IPS-15b (cell line): ENCODE data around the gene RAET1E.
"Not testable (repeated sequence)": the region's sequence is repeated elsewhere in the genome, so short reads cannot be mapped to it uniquely, and the experiment has no call there.

Experiments
- H3K27me3 ChIP-seq: one replicate; pipeline ENCODE4 v1.6.1; 2013; ENCODE audit warnings: low read length; ENCODE audit not compliant: control insufficient read depth, insufficient read depth
- H3K36me3 ChIP-seq: one replicate; pipeline ENCODE4 v1.6.1; 2013; ENCODE audit warnings: low read length; ENCODE audit not compliant: control insufficient read depth, insufficient read depth
- H3K4me1 ChIP-seq: one replicate; pipeline ENCODE4 v1.6.1; 2013; ENCODE audit warnings: mild to moderate bottlenecking, low read length; ENCODE audit not compliant: control insufficient read depth, insufficient read depth
- H3K4me3 ChIP-seq: one replicate; pipeline ENCODE4 v1.5.1; 2013; ENCODE audit warnings: low read depth, low read length
- H3K9ac ChIP-seq: one replicate; pipeline ENCODE4 v1.6.1; 2013; ENCODE audit warnings: low read depth, mild to moderate bottlenecking, low read length
- H3K9me3 ChIP-seq: one replicate; pipeline ENCODE4 v1.6.1; 2013; ENCODE audit warnings: mild to moderate bottlenecking, low read length; ENCODE audit not compliant: control insufficient read depth, insufficient read depth

RAET1E gene

GRCh38 chr6:149897855-149898744 lies at the start of gene RAET1E:
Gene RAET1E (minus strand): TSS chr6:149898113. CDS start chr6:149890901, 7,212 bp downstream.
- Histone ChIP-seq H3K27me3 (no peaks in the 10 kb centered on the region), H3K9ac (no peak within 1 kb of the TSS), H3K4me1 (peaks cover 2% of the 10 kb centered on the region), H3K4me3 (no peak within 1 kb of the TSS), H3K36me3 (no peaks in the 10 kb centered on the region), H3K9me3 (no peaks in the 10 kb centered on the region)

- H3K9ac ChIP-seq, H3K4me1 ChIP-seq, H3K36me3 ChIP-seq, H3K4me3 ChIP-seq, H3K9me3 ChIP-seq: not testable (repeated sequence)
- H3K27me3 ChIP-seq: peaks cover 77% of the 10 kb centered on the region
These were observed 49.6 kb upstream of the RAET1E start for GRCh38 chr6:149947533-149947932.

- H3K27me3 ChIP-seq: peaks cover 77% of the 10 kb centered on the region
These were observed 48.7 kb upstream of the RAET1E start for GRCh38 chr6:149946631-149947030.

GRCh38 chr6:149945276-149945675 lies 47.4 kb upstream of the RAET1E start:
- H3K36me3 ChIP-seq, H3K9me3 ChIP-seq, H3K9ac ChIP-seq, H3K4me1 ChIP-seq, H3K4me3 ChIP-seq: not testable (repeated sequence)
- H3K27me3 ChIP-seq: peaks cover 77% of the 10 kb centered on the region

More at GRCh38 chr6:149946631-149947030, 48.7 kb upstream of the RAET1E start:
- H3K9me3 ChIP-seq, H3K4me1 ChIP-seq, H3K9ac ChIP-seq, H3K4me3 ChIP-seq, H3K36me3 ChIP-seq: not testable (repeated sequence)

GRCh38 chr6:149943321-149943720 lies 45.4 kb upstream of the RAET1E start:
- peaks cover 77% of the 10 kb centered on the region for H3K27me3 ChIP-seq
- not testable (repeated sequence) for H3K36me3 ChIP-seq, H3K9me3 ChIP-seq, H3K4me3 ChIP-seq, H3K4me1 ChIP-seq, H3K9ac ChIP-seq

GRCh38 chr6:149942461-149942829 lies 44.5 kb upstream of the RAET1E start:
- Histone ChIP-seq H3K9ac (no peak overlapping the region), H3K9me3 (no peaks in the 10 kb centered on the region), H3K36me3 (no peaks in the 10 kb centered on the region), H3K4me3 (peak overlapping the region; percentile 62), H3K4me1 (no peaks in the 10 kb centered on the region), H3K27me3 (peaks cover 79% of the 10 kb centered on the region)

GRCh38 chr6:149941583-149942460 lies 43.9 kb upstream of the RAET1E start, which contains the start of gene ULBP2:
Gene ULBP2 (plus strand): TSS chr6:149942014. CDS start chr6:149942073, 59 bp downstream.
- Histone ChIP-seq H3K4me3 (peak within 1 kb of the TSS; percentile 62), H3K36me3 (no peaks in the 10 kb centered on the region), H3K27me3 (peaks cover 83% of the 10 kb centered on the region), H3K4me1 (no peaks in the 10 kb centered on the region), H3K9me3 (no peaks in the 10 kb centered on the region), H3K9ac (no peak within 1 kb of the TSS)

GRCh38 chr6:149940672-149940982 lies 42.7 kb upstream of the RAET1E start:
- Histone ChIP-seq H3K9ac (no peak overlapping the region), H3K4me3 (peak overlapping the region; percentile 62), H3K4me1 (no peaks in the 10 kb centered on the region), H3K27me3 (peaks cover 89% of the 10 kb centered on the region), H3K36me3 (no peaks in the 10 kb centered on the region), H3K9me3 (no peaks in the 10 kb centered on the region)

- H3K4me1 ChIP-seq: no peaks in the 10 kb centered on the region
- H3K36me3 ChIP-seq: no peaks in the 10 kb centered on the region
- no peaks in the 10 kb centered on the region for H3K9me3 ChIP-seq
- peak overlapping the region; percentile 62 for H3K4me3 ChIP-seq
- no peak overlapping the region for H3K9ac ChIP-seq
- H3K27me3 ChIP-seq: peaks cover 94% of the 10 kb centered on the region
These were observed 42.2 kb upstream of the RAET1E start for GRCh38 chr6:149939909-149940671.

GRCh38 chr6:149939356-149939648 lies 41.4 kb upstream of the RAET1E start:
- Histone ChIP-seq H3K36me3 (no peaks in the 10 kb centered on the region), H3K9me3 (no peaks in the 10 kb centered on the region), H3K4me3 (peak overlapping the region; percentile 26), H3K9ac (no peak overlapping the region), H3K27me3 (peaks cover 98% of the 10 kb centered on the region), H3K4me1 (no peaks in the 10 kb centered on the region)

- no peaks in the 10 kb centered on the region for H3K9me3 ChIP-seq
- peaks cover 99% of the 10 kb centered on the region for H3K27me3 ChIP-seq
- no peaks in the 10 kb centered on the region for H3K36me3 ChIP-seq
- H3K4me3 ChIP-seq: peak overlapping the region; percentile 35
- no peaks in the 10 kb centered on the region for H3K4me1 ChIP-seq
- H3K9ac ChIP-seq: no peak overlapping the region
These were observed 40.9 kb upstream of the RAET1E start for GRCh38 chr6:149938571-149939355.
